ENCODE results near the gene GHSR. TPM values are rescaled to one million over a fixed set of nuclear protein-coding genes. Genes with fewer than 3 reads are reported as not detected.

GHSR gene
- total and polyA plus RNA-seq, 8 donors, result 0.22 to 0.85 (median 0.25) TPM; not detected in 4

DNA sequence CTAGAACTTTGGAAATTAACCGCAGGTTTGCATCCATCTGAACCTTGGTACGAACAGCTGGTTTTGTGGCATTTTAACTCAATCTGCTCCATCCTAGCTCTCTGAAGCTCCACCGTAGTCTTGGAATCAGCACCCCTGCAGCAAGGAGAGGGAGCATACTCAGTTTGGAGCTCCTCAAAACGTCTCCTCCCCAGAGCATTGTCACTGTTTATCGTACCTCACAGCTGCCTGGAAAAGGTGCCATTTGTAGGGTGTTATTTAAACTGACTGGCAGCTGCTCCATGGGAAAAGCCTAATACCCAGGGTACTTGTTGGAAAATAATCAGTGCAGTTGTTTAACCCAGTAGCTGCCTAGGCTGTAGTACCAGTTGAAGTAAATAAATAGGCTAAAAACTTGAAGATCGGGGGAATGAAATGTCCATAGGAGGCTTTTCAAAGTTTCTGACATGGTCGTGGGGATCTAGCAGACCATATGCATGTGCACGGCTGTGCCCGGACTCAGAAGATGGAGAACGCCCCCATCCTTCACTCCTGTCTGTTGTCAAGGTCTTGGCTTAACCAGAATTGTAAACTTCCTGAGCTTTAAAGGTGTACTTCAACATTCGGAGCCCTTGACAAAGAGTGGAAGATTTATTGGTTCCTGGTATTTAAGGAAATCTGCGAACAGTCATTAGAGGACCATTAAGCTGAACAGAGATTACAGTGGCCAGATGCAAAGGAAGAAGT lies 43.9 kb downstream of the GHSR start:
- FAIRE-seq (no peak), ATAC-seq (peak in 1 of 4 donors; percentile 11)
- H3K4me3 ChIP-seq, result no peak overlapping the region

DNA sequence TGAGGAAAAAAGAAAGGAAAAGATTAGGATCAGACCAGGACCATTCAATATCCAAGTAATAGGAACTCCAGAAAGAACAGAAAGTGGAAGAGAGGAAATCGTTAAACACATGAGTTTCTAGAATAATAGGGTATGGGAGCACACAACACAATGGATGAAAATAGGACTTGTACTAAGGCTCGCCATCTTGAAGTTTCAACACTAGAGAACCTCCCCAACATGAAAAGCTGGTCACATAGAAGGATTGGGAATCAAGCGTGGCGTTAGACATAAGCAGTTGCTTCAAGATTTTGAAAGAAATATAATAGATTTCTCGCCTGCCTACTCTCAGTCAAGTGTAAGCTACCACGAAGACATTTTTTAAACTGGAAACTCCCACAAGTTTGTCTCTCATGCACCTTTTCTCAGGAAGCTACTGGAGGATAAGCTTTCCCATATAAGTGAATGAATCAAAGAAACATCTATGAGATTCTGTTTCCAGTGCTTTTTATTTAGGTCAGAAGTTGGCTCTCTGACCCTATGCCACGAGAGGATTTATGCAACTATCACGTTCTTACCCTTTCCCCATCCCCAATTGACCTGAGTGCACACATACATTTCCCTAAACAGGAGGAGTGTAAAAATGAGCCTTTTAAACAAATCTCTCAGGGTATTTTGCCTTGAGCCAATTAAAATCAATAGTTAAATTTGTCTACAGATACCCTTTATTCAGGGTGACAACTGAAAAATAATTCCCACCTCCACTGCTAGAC lies 45.2 kb downstream of the GHSR start:
- ATAC-seq (no peak), DNase-seq (no peak), FAIRE-seq (no peak)
- TF ChIP-seq, protein P1, sequence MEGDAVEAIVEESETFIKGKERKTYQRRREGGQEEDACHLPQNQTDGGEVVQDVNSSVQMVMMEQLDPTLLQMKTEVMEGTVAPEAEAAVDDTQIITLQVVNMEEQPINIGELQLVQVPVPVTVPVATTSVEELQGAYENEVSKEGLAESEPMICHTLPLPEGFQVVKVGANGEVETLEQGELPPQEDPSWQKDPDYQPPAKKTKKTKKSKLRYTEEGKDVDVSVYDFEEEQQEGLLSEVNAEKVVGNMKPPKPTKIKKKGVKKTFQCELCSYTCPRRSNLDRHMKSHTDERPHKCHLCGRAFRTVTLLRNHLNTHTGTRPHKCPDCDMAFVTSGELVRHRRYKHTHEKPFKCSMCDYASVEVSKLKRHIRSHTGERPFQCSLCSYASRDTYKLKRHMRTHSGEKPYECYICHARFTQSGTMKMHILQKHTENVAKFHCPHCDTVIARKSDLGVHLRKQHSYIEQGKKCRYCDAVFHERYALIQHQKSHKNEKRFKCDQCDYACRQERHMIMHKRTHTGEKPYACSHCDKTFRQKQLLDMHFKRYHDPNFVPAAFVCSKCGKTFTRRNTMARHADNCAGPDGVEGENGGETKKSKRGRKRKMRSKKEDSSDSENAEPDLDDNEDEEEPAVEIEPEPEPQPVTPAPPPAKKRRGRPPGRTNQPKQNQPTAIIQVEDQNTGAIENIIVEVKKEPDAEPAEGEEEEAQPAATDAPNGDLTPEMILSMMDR (IDR thresholded peaks at IDR 0.05), result no peak
- H3K27ac ChIP-seq, result no peak overlapping the region
- H3K27me3 ChIP-seq, result no peaks in the 10 kb centered on the region
- intact Hi-C loops (cut with DNase I), result no loop called here
- H3K4me3 ChIP-seq, result no peak overlapping the region
- H3K4me1 ChIP-seq, result no peaks in the 10 kb centered on the region
- H3K36me3 ChIP-seq, result no peaks in the 10 kb centered on the region
- WGBS, 2 donors, result 83 to 99% methylated on average over 8 of the region's 8 CpGs
- no peaks in the 10 kb centered on the region for H3K9me3 ChIP-seq

More for the DNA sequence above, 43.9 kb downstream of the GHSR start:
- Histone ChIP-seq H3K36me3 (no peaks in the 10 kb centered on the region), H3K9me3 (no peaks in the 10 kb centered on the region), H3K27me3 (no peaks in the 10 kb centered on the region), H3K27ac (no peak overlapping the region), H3K4me1 (no peaks in the 10 kb centered on the region)
- intact Hi-C loops (cut with DNase I), result no loop called here
- no peak for DNase-seq
- WGBS, 2 donors, result 70 to 82% methylated on average over 12 of the region's 12 CpGs
- TF ChIP-seq, protein P1 (IDR thresholded peaks at IDR 0.05), result no peak

DNA sequence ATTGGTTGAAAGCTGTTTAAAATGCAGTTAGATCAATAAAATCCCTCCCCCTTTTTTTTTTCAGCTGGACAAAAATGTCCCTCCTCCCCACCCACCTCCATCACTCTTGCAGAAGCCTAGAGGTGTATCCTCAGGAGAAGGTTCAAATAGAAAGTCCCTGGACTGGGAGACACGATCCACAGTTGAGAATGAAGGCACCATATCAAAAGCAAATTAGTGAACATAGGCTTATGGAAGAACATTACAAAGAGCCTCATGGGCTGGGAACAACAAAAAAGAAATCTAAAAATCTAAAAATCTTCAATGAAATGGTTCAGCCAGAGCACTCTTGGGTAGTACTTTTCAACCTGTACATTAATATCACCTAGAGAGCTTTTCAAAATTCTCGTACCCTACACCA lies 46.2 kb downstream of the GHSR start:
- no peak for FAIRE-seq

DNA sequence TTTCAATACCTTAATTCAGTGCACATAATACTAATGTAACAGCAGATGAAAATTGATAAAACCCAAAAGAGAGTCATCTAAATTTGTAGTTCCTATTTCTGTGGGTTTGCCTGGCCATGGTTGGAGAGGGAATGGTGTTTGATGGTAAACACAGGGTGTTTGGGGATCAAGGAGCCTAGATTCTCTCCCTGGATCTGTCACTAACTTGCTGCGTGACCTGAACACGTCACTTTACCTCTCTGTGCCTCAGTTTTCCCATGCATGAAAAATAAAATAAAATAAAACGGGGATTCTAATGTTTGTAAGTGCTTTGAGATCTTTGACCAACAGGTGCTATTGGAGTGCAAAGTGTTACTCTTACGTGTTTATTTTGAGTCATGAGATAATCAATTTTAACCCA lies 49.8 kb downstream of the GHSR start:
- no peaks in the 10 kb centered on the region for H3K9me3 ChIP-seq
- TF ChIP-seq, protein P1 (IDR thresholded peaks at IDR 0.05), result no peak
- ATAC-seq (no peak), FAIRE-seq (no peak), DNase-seq (no peak)
- no peaks in the 10 kb centered on the region for H3K27me3 ChIP-seq
- H3K4me1 ChIP-seq, result no peaks in the 10 kb centered on the region
- intact Hi-C loops (cut with DNase I), result no loop called here
- WGBS, 2 donors, result 89% methylated on average over 4 of the region's 4 CpGs
- no peak overlapping the region for H3K27ac ChIP-seq
- H3K36me3 ChIP-seq, result no peaks in the 10 kb centered on the region
- no peak overlapping the region for H3K4me3 ChIP-seq

More for the DNA sequence above, 46.2 kb downstream of the GHSR start:
- ATAC-seq (no peak), DNase-seq (no peak)
- Histone ChIP-seq H3K27me3 (no peaks in the 10 kb centered on the region), H3K9me3 (no peaks in the 10 kb centered on the region), H3K36me3 (no peaks in the 10 kb centered on the region), H3K27ac (no peak overlapping the region), H3K4me1 (no peaks in the 10 kb centered on the region), H3K4me3 (no peak overlapping the region)
- TF ChIP-seq, protein P1 (IDR thresholded peaks at IDR 0.05), result no peak
- intact Hi-C loops (cut with DNase I), result no loop called here
- WGBS, 2 donors, result 48 to 98% methylated on average over 2 of the region's 2 CpGs

All from pancreas (tissue), 10 donors.